Nephron (organoid): ENCODE measurements around the gene MYO3B.

ENCODE experiments used
- H3K27ac Mint-ChIP-seq, 3 experiments: 2 replicates each; pipeline ENCODE4 v1.8.0; 2020; ENCODE audit warnings: mixed read lengths in 3 of 3, mild to moderate bottlenecking in 2 of 3, moderate library complexity in 1 of 3
- H3K27me3 Mint-ChIP-seq: 2 replicates; pipeline ENCODE4 v1.8.0; 2021; ENCODE audit warnings: low read depth, mild to moderate bottlenecking, moderate library complexity, mixed read lengths
- H3K36me3 Mint-ChIP-seq: 2 replicates; pipeline ENCODE4 v1.8.0; 2020; ENCODE audit warnings: low read depth, mixed read lengths
- H3K4me1 Mint-ChIP-seq: 2 replicates; pipeline ENCODE4 v1.8.0; 2020; ENCODE audit warnings: mixed read lengths
- H3K4me3 Mint-ChIP-seq, 3 experiments: 2 replicates each; pipeline ENCODE4 v1.8.0; 2020; ENCODE audit warnings: mild to moderate bottlenecking in 3 of 3, mixed read lengths in 3 of 3, moderate library complexity in 2 of 3
- H3K9me3 Mint-ChIP-seq: 2 replicates; pipeline ENCODE4 v1.8.0; 2020; ENCODE audit warnings: mixed read lengths
- TF ChIP-seq, protein P1 (sequence below), 3 experiments: fragments of 200-600 bp; sonication (generic); IDR thresholded peaks; one replicate each; pipeline ENCODE4 v1.5.0; 2021; ENCODE audit warnings: antibody characterized with exemption in 3 of 3; ENCODE audit not compliant: unreplicated experiment in 3 of 3

The MYO3B gene

DNA sequence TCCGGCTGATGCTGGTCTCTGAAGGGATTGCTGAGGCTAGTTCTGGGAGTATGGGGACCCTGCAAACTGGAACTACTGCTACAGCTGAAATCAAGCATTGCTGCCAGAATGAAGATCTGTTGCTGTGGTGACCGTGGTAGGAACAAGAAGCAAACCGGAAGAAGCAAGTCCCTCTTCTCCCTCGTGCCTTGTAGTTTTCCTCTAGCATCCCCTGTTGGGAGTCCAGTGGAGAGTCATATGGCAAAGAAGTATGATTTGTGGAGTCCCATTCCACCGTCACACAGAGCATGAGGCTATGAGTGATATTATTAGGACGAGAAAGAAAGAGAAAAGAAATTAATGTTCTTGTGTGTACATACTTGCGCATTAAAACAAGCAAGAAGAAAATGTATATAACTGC is 398.3 kb downstream of the MYO3B start:
- no peaks in the 10 kb centered on the region for H3K4me1 Mint-ChIP-seq
- H3K36me3 Mint-ChIP-seq: no peaks in the 10 kb centered on the region
- no peak overlapping the region for H3K4me3 Mint-ChIP-seq
- TF ChIP-seq, protein P1, sequence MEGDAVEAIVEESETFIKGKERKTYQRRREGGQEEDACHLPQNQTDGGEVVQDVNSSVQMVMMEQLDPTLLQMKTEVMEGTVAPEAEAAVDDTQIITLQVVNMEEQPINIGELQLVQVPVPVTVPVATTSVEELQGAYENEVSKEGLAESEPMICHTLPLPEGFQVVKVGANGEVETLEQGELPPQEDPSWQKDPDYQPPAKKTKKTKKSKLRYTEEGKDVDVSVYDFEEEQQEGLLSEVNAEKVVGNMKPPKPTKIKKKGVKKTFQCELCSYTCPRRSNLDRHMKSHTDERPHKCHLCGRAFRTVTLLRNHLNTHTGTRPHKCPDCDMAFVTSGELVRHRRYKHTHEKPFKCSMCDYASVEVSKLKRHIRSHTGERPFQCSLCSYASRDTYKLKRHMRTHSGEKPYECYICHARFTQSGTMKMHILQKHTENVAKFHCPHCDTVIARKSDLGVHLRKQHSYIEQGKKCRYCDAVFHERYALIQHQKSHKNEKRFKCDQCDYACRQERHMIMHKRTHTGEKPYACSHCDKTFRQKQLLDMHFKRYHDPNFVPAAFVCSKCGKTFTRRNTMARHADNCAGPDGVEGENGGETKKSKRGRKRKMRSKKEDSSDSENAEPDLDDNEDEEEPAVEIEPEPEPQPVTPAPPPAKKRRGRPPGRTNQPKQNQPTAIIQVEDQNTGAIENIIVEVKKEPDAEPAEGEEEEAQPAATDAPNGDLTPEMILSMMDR (IDR thresholded peaks at IDR 0.05; ENCODE audit: unreplicated experiment in 3 of 3): no peak
- peaks cover 7% of the 10 kb centered on the region for H3K27me3 Mint-ChIP-seq
- no peak overlapping the region for H3K27ac Mint-ChIP-seq
- no peaks in the 10 kb centered on the region for H3K9me3 Mint-ChIP-seq

DNA sequence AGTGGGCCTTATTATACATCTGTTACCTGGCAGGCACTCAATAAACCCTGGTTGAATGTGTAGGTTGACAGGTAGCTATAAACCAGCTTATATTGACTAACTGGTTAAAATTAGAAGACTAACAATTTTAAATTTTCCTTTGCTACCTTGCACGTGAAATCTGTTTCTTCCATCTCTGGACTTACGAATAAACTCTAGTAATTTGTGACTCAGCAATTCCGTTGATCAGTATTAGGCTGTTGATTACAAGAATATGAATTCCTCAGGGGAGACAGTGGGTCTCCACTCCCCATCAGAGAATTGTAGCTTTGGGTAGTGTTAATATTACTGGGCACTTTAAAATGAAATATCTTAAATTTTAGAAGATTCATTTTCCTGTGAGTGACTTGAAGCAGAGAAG is 399.4 kb downstream of the MYO3B start:
- H3K4me3 Mint-ChIP-seq: no peak overlapping the region
- H3K36me3 Mint-ChIP-seq: no peaks in the 10 kb centered on the region

DNA sequence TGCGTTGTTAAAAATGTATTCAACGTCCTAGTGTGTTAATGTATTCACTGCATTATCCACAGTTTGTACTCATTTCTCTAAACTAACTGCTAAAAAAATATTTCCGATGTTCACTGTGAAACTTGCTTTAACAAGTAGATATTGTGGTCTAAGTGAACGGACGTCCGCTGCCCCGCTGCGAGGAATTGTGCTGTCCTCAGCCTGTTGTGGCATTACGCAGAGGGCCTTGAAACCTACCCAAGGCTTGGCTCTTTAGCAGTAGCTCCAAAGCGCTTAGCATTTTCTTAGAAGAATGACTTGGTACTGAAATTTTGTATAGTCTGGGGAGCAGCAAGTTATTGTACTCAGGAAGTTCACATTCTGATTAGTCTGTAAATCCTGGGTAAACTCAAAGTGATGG is 400.7 kb downstream of the MYO3B start:
- Mint-ChIP-seq H3K36me3 (no peaks in the 10 kb centered on the region), H3K27ac (no peak overlapping the region), H3K4me3 (no peak overlapping the region), H3K4me1 (peaks cover under 1% of the 10 kb centered on the region), H3K9me3 (no peaks in the 10 kb centered on the region), H3K27me3 (peaks cover 3% of the 10 kb centered on the region)
- TF ChIP-seq, protein P1 (IDR thresholded peaks at IDR 0.05; ENCODE audit: unreplicated experiment in 3 of 3): no peak

More for the DNA sequence above, 399.4 kb downstream of the MYO3B start:
- Mint-ChIP-seq H3K27ac (no peak overlapping the region), H3K9me3 (no peaks in the 10 kb centered on the region), H3K4me1 (no peaks in the 10 kb centered on the region), H3K27me3 (peaks cover 3% of the 10 kb centered on the region)
- TF ChIP-seq, protein P1 (IDR thresholded peaks at IDR 0.05; ENCODE audit: unreplicated experiment in 3 of 3): no peak

DNA sequence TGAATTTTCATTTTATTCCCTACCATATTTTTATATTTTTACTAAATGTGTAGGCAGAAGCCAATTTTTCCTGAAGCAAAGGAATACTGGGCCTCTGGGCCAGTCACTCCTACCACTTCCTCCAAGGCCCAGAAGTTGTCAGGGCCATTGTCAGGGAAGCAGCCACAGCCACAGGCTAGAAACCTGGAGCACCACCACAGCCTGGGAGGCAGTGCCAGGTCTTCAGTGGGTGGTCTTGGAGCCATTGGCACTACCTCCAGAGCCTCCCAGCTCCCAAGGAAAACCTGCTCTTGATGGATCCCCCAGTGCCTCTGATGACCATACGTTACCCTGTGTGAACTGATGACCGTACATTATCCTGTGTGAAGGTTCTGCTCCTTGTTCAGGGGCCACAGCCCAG is 401.6 kb downstream of the MYO3B start:
- Mint-ChIP-seq H3K27me3 (peaks cover 3% of the 10 kb centered on the region), H3K4me3 (no peak overlapping the region), H3K4me1 (peaks cover 7% of the 10 kb centered on the region), H3K27ac (no peak overlapping the region), H3K9me3 (no peaks in the 10 kb centered on the region), H3K36me3 (no peaks in the 10 kb centered on the region)
- TF ChIP-seq, protein P1 (IDR thresholded peaks at IDR 0.05; ENCODE audit: unreplicated experiment in 3 of 3): no peak

DNA sequence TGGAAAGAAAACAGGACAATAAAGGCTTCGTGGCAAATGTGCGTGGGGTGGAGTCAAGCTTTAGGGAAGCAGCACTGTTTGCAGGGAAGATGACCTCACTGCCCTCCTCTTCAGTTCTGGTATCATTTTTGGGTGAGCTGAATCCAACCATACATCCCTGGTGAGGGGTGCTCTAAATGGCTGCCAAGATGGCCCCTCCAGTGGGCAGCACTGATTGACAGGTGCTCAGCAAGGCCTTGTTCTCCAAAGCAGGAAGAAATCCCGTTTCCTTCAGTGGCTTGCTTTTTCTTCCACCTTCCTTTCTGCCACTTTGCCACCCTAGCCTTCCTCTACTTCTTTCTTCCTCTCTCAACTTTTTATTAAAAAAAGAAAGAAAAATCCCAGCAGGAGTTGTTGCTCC is 404.4 kb downstream of the MYO3B start:
- no peak overlapping the region for H3K27ac Mint-ChIP-seq
- TF ChIP-seq, protein P1 (IDR thresholded peaks at IDR 0.05; ENCODE audit: unreplicated experiment in 3 of 3): no peak
- H3K4me1 Mint-ChIP-seq: peaks cover 19% of the 10 kb centered on the region
- no peaks in the 10 kb centered on the region for H3K36me3 Mint-ChIP-seq
- H3K27me3 Mint-ChIP-seq: peaks cover 3% of the 10 kb centered on the region
- no peak overlapping the region for H3K4me3 Mint-ChIP-seq
- no peaks in the 10 kb centered on the region for H3K9me3 Mint-ChIP-seq

DNA sequence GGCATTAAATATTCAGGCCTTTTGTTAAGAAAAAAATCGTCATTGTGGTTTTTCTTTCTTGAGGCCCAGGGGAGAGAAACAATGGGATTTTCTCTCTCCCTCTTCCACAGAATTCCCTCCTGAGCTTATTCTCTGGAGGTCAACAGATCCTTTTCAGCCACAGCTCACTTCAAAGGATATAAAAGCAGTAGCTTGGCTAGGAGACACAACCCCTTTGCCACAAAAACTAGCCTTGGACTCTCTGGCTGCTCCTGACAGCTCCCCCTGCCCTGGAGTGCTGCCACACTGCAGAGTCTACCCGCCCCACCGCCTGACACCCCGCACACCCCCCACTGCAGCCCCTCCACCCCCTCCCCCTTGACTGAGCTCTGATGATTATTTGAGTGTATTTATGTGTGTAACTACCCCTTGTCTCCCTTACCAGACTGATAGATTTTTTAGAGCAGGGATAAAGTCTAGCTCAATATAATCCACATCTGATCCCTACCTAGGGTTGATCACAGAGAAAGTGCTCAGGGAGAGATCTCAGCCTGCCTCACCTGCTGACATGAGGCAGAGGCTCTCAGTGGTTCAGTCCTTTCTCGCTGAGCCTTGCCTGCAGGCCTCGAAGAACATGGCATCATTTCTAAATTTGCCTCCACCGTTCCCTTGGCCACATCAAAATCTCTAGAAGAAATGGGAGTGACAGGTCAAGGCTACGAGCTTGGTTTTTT is 405.0 kb downstream of the MYO3B start:
- Mint-ChIP-seq H3K4me1 (peaks cover 20% of the 10 kb centered on the region), H3K4me3 (no peak overlapping the region), H3K9me3 (no peaks in the 10 kb centered on the region), H3K36me3 (no peaks in the 10 kb centered on the region), H3K27ac (no peak overlapping the region), H3K27me3 (peaks cover 3% of the 10 kb centered on the region)
- TF ChIP-seq, protein P1 (IDR thresholded peaks at IDR 0.05; ENCODE audit: unreplicated experiment in 3 of 3): no peak
